Endothelial cell of umbilical vein (primary cell): Measurements from ENCODE around the gene CH25H. TPM values are rescaled to one million over a fixed set of nuclear protein-coding genes. Genes with fewer than 3 reads are reported as not detected.

Experiments used
- BruUV-seq: library from RNA; stranded (reverse); fragments of 400-500 nt; replicated peaks from 2 replicates; lab custom pipeline; 2021; lab: Mats Ljungman, UMichigan
- CTCF ChIA-PET: fragments of 300-600, 350-600 bp; sonication (Branson Sonifier 250); formaldehyde crosslinking; loops from one replicate; lab custom pipeline; 2021; ENCODE audit warnings: antibody characterized with exemption, inconsistent platforms; lab: Charles Lee
- POLR2A ChIA-PET: fragments of 300-600, 350-600 bp; sonication (Branson Sonifier 250); formaldehyde crosslinking; loops from one replicate; lab custom pipeline; 2021; ENCODE audit warnings: antibody characterized with exemption, inconsistent platforms; lab: Charles Lee
- DNase-seq: peaks from one replicate; pipeline ENCODE4 v3.0.0-alpha.2; 2011; ENCODE audit warnings: low read depth, low spot score
- FAIRE-seq: peaks from 2 replicates; lab custom pipeline; 2011; peaks lifted over from hg19 to GRCh38; lab: Jason Lieb, UNC
- H2AFZ ChIP-seq: 2 replicates; pipeline ENCODE4 v1.6.0; 2012; ENCODE audit warnings: low read depth, low read length, control low read depth, inconsistent platforms
- H3K27ac ChIP-seq: 2 replicates; pipeline ENCODE4 v1.5.1; 2011; ENCODE audit warnings: low read depth, mild to moderate bottlenecking, control low read depth, low read length, moderate library complexity; ENCODE audit not compliant: insufficient read depth
- H3K27me3 ChIP-seq, 2 experiments: 2 replicates each; pipeline versions ENCODE4 v1.6.0 to v1.6.1; 2011; ENCODE audit warnings: low read length in 2 of 2, mixed read lengths in 1 of 2; ENCODE audit not compliant: control insufficient read depth in 2 of 2, insufficient read depth in 2 of 2
- H3K36me3 ChIP-seq, 2 experiments: 2 replicates in 1 of 2; 3 replicates in 1 of 2; pipeline ENCODE4 v1.5.1; 2011; ENCODE audit warnings: low read length in 2 of 2, mild to moderate bottlenecking in 1 of 2, moderate library complexity in 1 of 2; ENCODE audit not compliant: control insufficient read depth in 2 of 2, insufficient read depth in 2 of 2; ENCODE audit errors: extremely low read depth in 1 of 2
- H3K4me1 ChIP-seq: 3 replicates; pipeline ENCODE4 v1.5.1; 2011; ENCODE audit warnings: mild to moderate bottlenecking, low read length; ENCODE audit not compliant: control insufficient read depth, insufficient read depth; ENCODE audit errors: extremely low read depth
- H3K4me2 ChIP-seq: 2 replicates; pipeline ENCODE4 v1.6.1; 2011; ENCODE audit warnings: low read length, control low read depth, mixed read lengths; ENCODE audit not compliant: insufficient read depth
- H3K4me3 ChIP-seq, 3 experiments: fragments of 200-600 bp in 1 of 3; sonication (generic), shearing (Covaris generic) in 1 of 3; replicated peaks in 1 of 3; 2 replicates each; pipeline ENCODE4 v1.5.1; 2011 to 2016; ENCODE audit warnings: control low read depth in 3 of 3, low read length in 3 of 3, mild to moderate bottlenecking in 2 of 3, inconsistent platforms in 1 of 3, low read depth in 1 of 3, moderate library complexity in 1 of 3; ENCODE audit not compliant: insufficient read depth in 1 of 3
- H3K79me2 ChIP-seq: 2 replicates; pipeline ENCODE4 v1.6.0; 2012; ENCODE audit warnings: low read length, inconsistent platforms; ENCODE audit not compliant: control insufficient read depth, insufficient read depth
- H3K9ac ChIP-seq: replicated peaks from 2 replicates; pipeline ENCODE3; 2011; ENCODE audit warnings: low read length, control low read depth; ENCODE audit not compliant: insufficient read depth; ENCODE audit errors: extremely low read depth
- H3K9me1 ChIP-seq: replicated peaks from 3 replicates; pipeline ENCODE4 v1.6.0; 2011; ENCODE audit warnings: mild to moderate bottlenecking, low read length; ENCODE audit not compliant: control insufficient read depth, insufficient read depth; ENCODE audit errors: extremely low read depth
- H3K9me3 ChIP-seq: replicated peaks from 2 replicates; pipeline ENCODE4 v1.5.1; 2012; ENCODE audit warnings: low read length, inconsistent platforms; ENCODE audit not compliant: control insufficient read depth, insufficient read depth
- H4K20me1 ChIP-seq: replicated peaks from 2 replicates; pipeline ENCODE3; 2011; ENCODE audit warnings: mild to moderate bottlenecking, low read length; ENCODE audit not compliant: control insufficient read depth, insufficient read depth; ENCODE audit errors: extremely low read depth
- CTCF ChIP-seq, 2 donors: IDR thresholded peaks; 1 replicate in 1 of 2; 2 replicates in 1 of 2; pipeline ENCODE4 v1.5.1; 2011; ENCODE audit warnings: low read length in 2 of 2, mild to moderate bottlenecking in 2 of 2, moderate library complexity in 2 of 2, control low read depth in 1 of 2, inconsistent platforms in 1 of 2, low read depth in 1 of 2; ENCODE audit not compliant: insufficient read depth in 1 of 2; ENCODE audit errors: extremely low read depth in 1 of 2
- EZH2 ChIP-seq: IDR thresholded peaks from 2 replicates; pipeline ENCODE4 v1.6.1; 2012; ENCODE audit warnings: borderline replicate concordance, low read depth, mild to moderate bottlenecking, moderate library complexity, low read length, inconsistent platforms; ENCODE audit not compliant: severe bottlenecking
- FOS ChIP-seq: IDR thresholded peaks from 2 replicates; pipeline ENCODE4 v1.6.1; 2011; ENCODE audit warnings: mild to moderate bottlenecking, low read length, moderate library complexity, borderline replicate concordance; ENCODE audit not compliant: insufficient read depth
- GATA2 ChIP-seq: IDR thresholded peaks from 2 replicates; pipeline ENCODE4 v1.7.0; 2011; ENCODE audit warnings: low read depth, mild to moderate bottlenecking, moderate library complexity, mixed read lengths, low read length; ENCODE audit not compliant: insufficient read length, insufficient read depth
- JUN ChIP-seq: IDR thresholded peaks from 2 replicates; pipeline ENCODE4 v1.6.1; 2011; ENCODE audit warnings: borderline replicate concordance, low read depth; ENCODE audit not compliant: insufficient read length, insufficient read depth
- MAX ChIP-seq: IDR thresholded peaks from 2 replicates; pipeline ENCODE4 v1.6.1; 2011; ENCODE audit not compliant: insufficient read depth, insufficient read length
- MYC ChIP-seq: IDR thresholded peaks from one replicate; pipeline ENCODE4 v1.6.1; 2011; ENCODE audit warnings: mild to moderate bottlenecking, low read depth, low read length
- POLR2A ChIP-seq: IDR thresholded peaks from 2 replicates; pipeline ENCODE4 v1.6.1; 2012; ENCODE audit warnings: low read depth, mild to moderate bottlenecking, control low read depth, low read length
- POLR2AphosphoS5 ChIP-seq: IDR thresholded peaks from 2 replicates; pipeline ENCODE4 v1.6.1; 2012; ENCODE audit warnings: low read depth, mild to moderate bottlenecking, control low read depth, low read length, moderate library complexity; ENCODE audit not compliant: insufficient read depth
- dilution Hi-C: fragments of 300-500 bp; cut with MboI; formaldehyde crosslinking; loops from one replicate; pipeline ENCODE4 v1.15.0; 2019; ENCODE audit warnings: low sequenced_read_pairs; ENCODE audit not compliant: extremely low pct_ligation_motif_present
- intact Hi-C: fragments of 100-400 bp; cut with micrococcal nuclease; formaldehyde crosslinking; loops from one replicate; pipeline ENCODE4 v1.10.0; 2022
- polyA plus RNA-seq, 4 experiments: library from polyadenylated mRNA; depleted of rRNA in 3 of 4; stranded (reverse) in 3 of 4; unstranded in 1 of 4; fragments of >200 nt; gene quantifications; 2 replicates each; pipeline versions ENCODE4 v1.2.1 to v1.2.3, GENCODE V29; 2011 to 2012; ENCODE audit warnings: missing spikeins in 1 of 4
- total RNA-seq: library from RNA; stranded (reverse); gene quantifications from 2 replicates; pipeline ENCODE4 v1.2.3, GENCODE V29; 2021

CH25H gene
- total and polyA plus RNA-seq, 2 donors (not counting 3 experiments of a cell fraction or from before 2014, with no cell fraction given), result 0.30 TPM; not detected in 1

GRCh38 chr10:89206402-89207180 is 526 bp downstream of the CH25H start:
- Histone ChIP-seq H3K9ac (no peak overlapping the region), H4K20me1 (no peaks in the 10 kb centered on the region), H3K4me3 (peak overlapping the region; percentile 34 to 84 (median 49)), H3K27ac (no peak overlapping the region), H3K4me2 (peak overlapping the region; percentile 98), H3K4me1 (peaks cover 21% of the 10 kb centered on the region), H3K36me3 (no peaks in the 10 kb centered on the region), H3K79me2 (no peaks in the 10 kb centered on the region), H3K9me3 (no peaks in the 10 kb centered on the region), H3K9me1 (no peaks in the 10 kb centered on the region), H2AFZ (peak overlapping the region; percentile 92), H3K27me3 (peaks cover 16 to 27% of the 10 kb centered on the region in 2 experiments)
- TF ChIP-seq FOS (no peak), EZH2 (no peak)
- FAIRE-seq (no peak), DNase-seq (no peak)
- BruUV-seq, result no TSS peak
- POLR2A ChIA-PET, result interaction anchor here (0.9 to 1.1 kb wide), 2 partner anchors 182 to 203 kb away, joined by 3 read pairs; no protein-coding TSS in a partner anchor
- CTCF ChIA-PET, result interaction anchor here (0.7 to 6.4 kb wide), 12 partner anchors 9 to 623 kb away, joined by 3 to 52 read pairs (median 4); partner anchors contain the start of gene RNLS
- intact Hi-C loops (loop anchor here (1.0 to 2.0 kb wide), 3 partner anchors 62 to 216 kb away; partner anchors contain the start of gene FAS), dilution Hi-C loops (loop anchor here (25.0 kb wide), 1 partner anchor 219 kb away; the partner anchor contains the start of gene FAS)

DNA sequence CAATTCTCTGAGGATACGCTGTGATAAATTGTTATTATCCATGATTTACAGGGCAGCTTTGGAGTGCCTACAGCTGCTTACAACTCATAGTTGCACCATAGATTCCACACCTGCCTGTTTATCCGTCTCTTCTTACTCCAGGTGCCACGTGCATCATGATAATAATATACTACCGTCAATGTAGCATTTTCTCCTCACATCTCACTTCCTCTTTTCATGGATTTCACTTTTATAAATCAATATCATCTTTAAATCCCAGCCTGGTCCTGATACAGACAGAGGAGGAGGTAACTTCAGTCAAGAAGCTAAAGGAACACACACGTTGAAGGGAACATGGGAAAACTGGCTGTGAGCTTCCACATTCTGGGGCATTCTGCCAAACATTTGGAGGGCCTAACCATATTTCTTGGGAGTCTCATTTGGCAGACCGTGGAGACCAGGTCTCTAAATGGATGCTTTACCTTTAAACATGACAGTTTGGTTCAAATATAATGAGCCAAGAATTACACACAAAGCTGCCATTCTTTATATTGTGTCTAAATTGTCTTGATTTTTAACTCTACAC is 2.4 kb downstream of the CH25H start:
- intact Hi-C loops (no loop called here), dilution Hi-C loops (loop anchor here (25.0 kb wide), 1 partner anchor 217 kb away; the partner anchor contains the start of gene FAS)
- CTCF ChIA-PET, result interaction anchor here (0.6 to 1.5 kb wide), 5 partner anchors 13 to 175 kb away, joined by 3 to 4 read pairs (median 3); no protein-coding TSS in a partner anchor
- Histone ChIP-seq H3K4me1 (peaks cover 21% of the 10 kb centered on the region), H3K9ac (no peak overlapping the region), H3K4me3 (no peak overlapping the region), H3K9me3 (no peaks in the 10 kb centered on the region), H3K79me2 (no peaks in the 10 kb centered on the region), H3K4me2 (no peak overlapping the region), H2AFZ (no peak overlapping the region), H3K9me1 (no peaks in the 10 kb centered on the region), H3K27me3 (peaks cover 16 to 27% of the 10 kb centered on the region in 2 experiments), H3K36me3 (no peaks in the 10 kb centered on the region), H3K27ac (no peak overlapping the region), H4K20me1 (no peaks in the 10 kb centered on the region)
- no TSS peak for BruUV-seq
- no peak for FAIRE-seq
- TF ChIP-seq MYC (no peak), FOS (no peak), JUN (no peak), EZH2 (no peak), MAX (no peak), POLR2A (no peak), CTCF (IDR thresholded peaks at IDR 0.05; ENCODE audit: extremely low read depth in 1 of 2, insufficient read depth in 1 of 2, low read depth in 1 of 2, low read length in 2 of 2) (no peak), POLR2AphosphoS5 (no peak), GATA2 (no peak)
- no peak for DNase-seq
- POLR2A ChIA-PET, result no interaction called here
